Large intestine (tissue), 3 donors: ENCODE results near the gene TMEM151A. TPM values are rescaled to one million over a fixed set of nuclear protein-coding genes. Genes with fewer than 3 reads are reported as not detected.
"Not testable (repeated sequence)": the region's sequence is repeated elsewhere in the genome, so short reads cannot be mapped to it uniquely, and the experiment has no call there.

Experiments used
- DNase-seq, 2 donors: peaks; one replicate each; pipeline versions ENCODE4 v3.0.0 to v3.0.0-alpha.2; 2013
- H3K27ac ChIP-seq: one replicate; pipeline ENCODE4 v1.5.1; 2013; ENCODE audit warnings: low read length
- H3K27me3 ChIP-seq: 2 replicates; pipeline ENCODE4 v1.6.1; 2013; ENCODE audit warnings: low read length; ENCODE audit not compliant: control insufficient read depth, insufficient read depth
- H3K36me3 ChIP-seq: 2 replicates; pipeline ENCODE4 v1.6.1; 2013; ENCODE audit warnings: low read length; ENCODE audit not compliant: control insufficient read depth, insufficient read depth
- H3K4me1 ChIP-seq: one replicate; pipeline ENCODE4 v1.6.1; 2013; ENCODE audit warnings: low read length; ENCODE audit not compliant: control insufficient read depth, insufficient read depth
- H3K4me3 ChIP-seq: one replicate; pipeline ENCODE4 v1.5.1; 2013; ENCODE audit warnings: low read length
- H3K9me3 ChIP-seq: one replicate; pipeline ENCODE4 v1.6.1; 2013; ENCODE audit warnings: mild to moderate bottlenecking, low read depth, low read length, moderate library complexity; ENCODE audit not compliant: control insufficient read depth
- WGBS: methylation state at CpG from one replicate; pipeline ENCODE4 v1.1.5; 2013; ENCODE audit warnings: low lambda C conversion rate; ENCODE audit not compliant: insufficient coverage; 5-methylcytosine and 5-hydroxymethylcytosine counted together
- polyA plus RNA-seq: library from polyadenylated mRNA; unstranded; fragments of 120-200 nt; gene quantifications from one replicate; pipeline ENCODE4 v1.2.1, GENCODE V29; 2013

The TMEM151A gene
- polyA plus RNA-seq, 1 donor, result 3.1 TPM

DNA sequence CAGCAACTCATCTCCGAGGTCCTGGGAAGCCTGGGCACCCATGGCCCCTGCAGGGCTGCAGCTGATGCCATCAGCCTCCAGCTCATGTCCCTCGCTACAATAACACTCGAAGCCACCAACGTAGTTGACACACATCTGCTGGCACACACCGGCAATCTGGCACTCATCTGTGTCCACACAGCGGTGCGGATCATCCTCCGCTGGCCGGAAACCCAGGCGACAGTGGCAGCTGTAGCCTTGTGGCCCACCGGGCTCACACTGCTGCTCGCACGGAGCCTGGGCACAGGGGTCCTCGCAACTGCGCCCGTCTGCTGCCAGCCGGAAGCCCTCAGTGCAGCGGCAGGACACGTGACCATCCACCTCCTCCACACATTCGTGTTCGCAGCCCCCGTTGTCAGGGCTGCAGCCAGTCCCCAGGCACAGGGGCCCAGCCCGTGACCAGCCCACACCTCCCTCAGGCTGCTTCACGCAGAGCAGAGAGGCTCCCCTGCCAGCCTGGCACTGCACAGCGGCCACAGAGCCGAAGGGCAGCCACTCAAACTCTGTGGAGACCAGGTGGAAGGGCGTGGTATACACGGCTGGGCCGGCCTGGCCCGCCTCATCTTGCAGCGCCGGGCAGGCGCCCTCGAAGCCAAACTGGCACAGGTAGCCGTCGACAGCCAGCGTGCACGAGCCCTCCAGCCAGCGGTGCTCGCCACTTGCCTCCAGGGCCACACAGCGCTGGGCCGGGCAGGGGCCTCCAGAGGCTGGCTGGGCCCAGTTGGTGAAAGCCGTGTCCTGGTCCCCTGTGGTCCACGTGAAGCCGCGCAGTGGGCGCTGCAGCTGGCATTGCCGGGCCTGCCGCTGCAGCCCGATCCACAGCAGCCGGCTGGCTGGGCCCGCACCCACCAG lies 24.5 kb downstream of the TMEM151A start:
- no peak for DNase-seq
- WGBS, result no CpG with 5 or more reads among the region's 52 CpGs
- Histone ChIP-seq H3K9me3 (peaks cover 5% of the 10 kb centered on the region), H3K4me3 (peak overlapping the region; percentile 59), H3K36me3 (no peaks in the 10 kb centered on the region), H3K27me3 (no peaks in the 10 kb centered on the region), H3K27ac (peak overlapping the region; percentile 49), H3K4me1 (peaks cover 34% of the 10 kb centered on the region)

DNA sequence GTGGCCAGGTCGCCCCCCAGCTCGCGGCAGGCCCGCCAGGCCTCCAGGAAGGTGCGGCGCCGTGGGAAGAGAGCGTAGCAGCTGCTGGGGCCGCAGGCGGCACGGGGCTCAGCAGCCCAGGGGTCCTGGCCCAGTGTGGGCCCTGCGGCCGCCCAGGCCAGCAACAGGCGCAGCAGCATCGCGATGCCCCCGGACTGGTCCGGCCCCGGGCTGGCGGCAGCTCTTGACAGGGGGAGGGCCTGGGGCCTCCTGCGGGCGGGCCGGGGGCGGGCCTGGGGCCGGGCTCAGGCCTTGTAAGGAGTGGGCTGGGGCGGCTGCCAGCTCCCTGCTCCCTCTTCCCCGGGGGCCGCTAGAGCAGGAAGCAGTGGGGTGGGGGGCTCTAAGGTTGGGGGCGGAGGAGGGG lies 25.2 kb downstream of the TMEM151A start, which contains the start of gene CD248:
Gene CD248 (minus strand): TSS at position 196 of the 403 bp plus-strand sequence. CDS start 17 bp downstream, at position 179.
- Histone ChIP-seq H3K9me3 (peaks cover 5% of the 10 kb centered on the region), H3K36me3 (no peaks in the 10 kb centered on the region), H3K27me3 (no peaks in the 10 kb centered on the region), H3K4me1 (peaks cover 34% of the 10 kb centered on the region), H3K27ac (peak within 1 kb of the TSS; percentile 79), H3K4me3 (peak within 1 kb of the TSS; percentile 59)
- DNase-seq, result peak in 1 of 2 donors; percentile 63
- no CpG with 5 or more reads among the region's 29 CpGs for WGBS

DNA sequence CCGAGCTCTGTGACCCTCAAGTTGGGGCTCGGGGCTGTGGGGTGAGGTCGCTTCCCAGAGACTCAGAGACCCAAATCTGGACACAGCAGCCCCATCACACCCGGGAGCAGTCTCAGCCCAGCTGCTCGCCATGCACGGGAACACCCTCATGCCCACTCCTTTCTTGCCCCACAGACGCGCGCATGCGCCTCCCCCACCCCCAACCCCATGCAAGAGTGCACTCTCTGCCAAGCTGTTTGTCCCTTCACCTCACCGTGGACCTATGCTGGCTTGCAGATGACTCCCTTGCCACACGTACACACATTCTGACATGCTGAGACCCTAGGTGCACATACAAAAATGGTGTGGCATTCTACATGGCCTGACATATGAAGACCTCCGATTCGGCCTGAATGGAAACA lies 25.6 kb downstream of the TMEM151A start:
- 68% methylated on average over 4 of the region's 14 CpGs for WGBS
- H3K27me3 ChIP-seq, result no peaks in the 10 kb centered on the region
- DNase-seq, result peak in 1 of 2 donors; percentile 29
- H3K27ac ChIP-seq, result peak overlapping the region; percentile 79
- H3K4me1 ChIP-seq, result peaks cover 34% of the 10 kb centered on the region
- H3K4me3 ChIP-seq, result peak overlapping the region; percentile 15
- peaks cover 5% of the 10 kb centered on the region for H3K9me3 ChIP-seq
- no peaks in the 10 kb centered on the region for H3K36me3 ChIP-seq

DNA sequence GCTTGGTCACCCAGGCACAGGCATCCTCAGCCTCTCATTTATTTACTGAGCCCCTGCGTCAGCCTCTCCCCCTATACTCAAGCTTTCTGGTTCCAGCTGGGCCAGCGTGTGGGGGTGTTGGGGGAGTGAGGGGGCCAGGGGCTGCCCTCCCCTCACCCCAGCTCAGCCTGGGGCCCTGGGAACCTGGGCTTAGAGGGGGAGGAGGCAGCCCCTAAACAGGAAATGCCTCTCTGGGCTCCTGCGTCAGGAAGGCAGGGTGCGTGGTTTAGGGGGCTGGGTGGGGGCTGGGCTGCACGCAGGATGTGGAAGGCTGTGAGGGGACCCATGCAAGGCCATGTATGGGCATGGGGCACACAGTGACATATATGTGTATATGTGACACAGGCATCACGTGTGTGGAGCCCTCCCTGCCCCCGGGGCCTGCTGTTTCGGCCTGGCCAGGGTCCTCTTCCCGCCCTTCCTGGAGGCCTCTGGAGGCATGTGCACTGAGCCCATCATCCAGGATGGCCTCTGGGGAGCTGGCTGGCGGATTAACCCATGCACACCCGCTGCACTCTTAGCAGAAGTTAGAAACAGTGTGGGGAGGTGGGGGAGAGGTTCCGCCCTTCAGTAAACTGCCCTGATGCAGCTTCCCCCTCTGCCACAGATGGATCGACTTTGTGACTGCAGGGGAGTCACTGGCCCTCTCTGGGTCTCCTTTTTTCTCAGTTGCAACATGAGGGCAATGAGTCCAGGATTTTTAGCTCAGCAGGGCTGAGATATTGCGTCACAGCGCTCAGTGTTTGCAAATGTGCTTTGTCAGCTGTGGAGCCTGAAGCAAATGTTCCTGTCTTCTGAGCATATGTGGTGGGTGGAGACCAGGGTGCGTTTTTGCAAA lies 26.3 kb downstream of the TMEM151A start:
- Histone ChIP-seq H3K9me3 (peaks cover 5% of the 10 kb centered on the region), H3K27ac (peak overlapping the region; percentile 79), H3K4me1 (peaks cover 33% of the 10 kb centered on the region), H3K36me3 (no peaks in the 10 kb centered on the region), H3K4me3 (no peak overlapping the region), H3K27me3 (no peaks in the 10 kb centered on the region)
- WGBS, result no CpG with 5 or more reads among the region's 16 CpGs
- DNase-seq, result peak; percentile 66 to 71

DNA sequence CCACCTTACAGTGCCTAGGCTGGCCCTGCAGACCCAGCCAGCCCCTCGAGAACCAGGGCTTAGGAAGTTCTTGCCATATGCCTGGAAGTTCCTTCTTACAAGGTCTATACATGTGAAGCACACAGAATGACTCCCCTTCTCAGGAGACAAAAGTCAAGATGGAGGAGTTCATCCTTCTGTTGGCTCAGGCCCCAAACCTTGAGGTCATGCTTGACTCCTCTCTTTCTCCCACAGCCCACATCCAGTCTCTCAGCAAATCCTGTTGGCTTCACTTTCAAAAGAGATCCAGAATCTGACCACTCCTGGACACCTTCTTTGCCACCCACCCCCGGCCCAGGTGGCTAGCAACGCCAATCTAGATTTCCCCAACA lies 26.9 kb downstream of the TMEM151A start:
- DNase-seq, result no peak
- peaks cover 5% of the 10 kb centered on the region for H3K9me3 ChIP-seq
- H3K4me3 ChIP-seq, result no peak overlapping the region
- H3K4me1 ChIP-seq, result peaks cover 27% of the 10 kb centered on the region
- no peaks in the 10 kb centered on the region for H3K27me3 ChIP-seq
- H3K27ac ChIP-seq, result peak overlapping the region; percentile 79
- no peaks in the 10 kb centered on the region for H3K36me3 ChIP-seq
- WGBS, result no CpG with 5 or more reads among the region's 3 CpGs

DNA sequence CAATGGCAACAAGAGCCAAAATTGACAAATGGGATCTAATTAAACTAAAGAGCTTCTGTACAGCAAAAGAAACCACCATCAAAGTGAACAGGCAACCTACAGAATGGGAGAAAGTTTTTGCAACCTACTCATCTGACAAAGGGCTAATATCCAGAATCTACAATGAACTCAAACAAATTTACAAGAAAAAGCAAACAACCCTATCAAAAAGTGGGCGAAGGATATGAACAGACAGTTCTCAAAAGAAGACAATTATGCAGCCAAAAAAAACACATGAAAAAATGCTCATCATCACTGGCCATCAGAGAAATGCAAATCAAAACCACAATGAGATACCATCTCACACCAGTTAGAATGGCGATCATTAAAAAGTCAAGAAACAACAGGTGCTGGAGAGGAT lies 28.6 kb downstream of the TMEM151A start:
- not testable (repeated sequence) for H3K27ac ChIP-seq, H3K27me3 ChIP-seq, H3K36me3 ChIP-seq, H3K4me3 ChIP-seq, DNase-seq, H3K9me3 ChIP-seq
- peaks cover 23% of the 10 kb centered on the region for H3K4me1 ChIP-seq
- WGBS, result no CpG with 5 or more reads among the region's 2 CpGs

DNA sequence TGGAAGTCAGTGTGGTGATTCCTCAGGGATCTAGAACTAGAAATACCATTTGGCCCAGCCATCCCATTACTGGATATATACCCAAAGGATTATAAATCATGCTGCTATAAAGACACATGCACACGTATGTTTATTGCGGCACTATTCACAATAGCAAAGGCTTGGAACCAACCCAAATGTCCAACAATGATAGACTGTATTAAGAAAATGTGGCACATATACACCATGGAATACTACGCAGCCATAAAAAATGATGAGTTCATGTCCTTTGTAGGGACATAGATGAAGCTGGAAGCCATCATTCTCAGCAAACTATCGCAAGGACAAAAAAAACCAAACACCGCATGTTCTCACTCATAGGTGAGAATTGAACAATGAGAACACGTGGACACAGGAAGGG lies 29.1 kb downstream of the TMEM151A start:
- peaks cover 23% of the 10 kb centered on the region for H3K4me1 ChIP-seq
- H3K36me3 ChIP-seq, DNase-seq, H3K9me3 ChIP-seq, H3K27me3 ChIP-seq, H3K4me3 ChIP-seq, H3K27ac ChIP-seq: not testable (repeated sequence)
- WGBS, result no CpG with 5 or more reads among the region's 6 CpGs

DNA sequence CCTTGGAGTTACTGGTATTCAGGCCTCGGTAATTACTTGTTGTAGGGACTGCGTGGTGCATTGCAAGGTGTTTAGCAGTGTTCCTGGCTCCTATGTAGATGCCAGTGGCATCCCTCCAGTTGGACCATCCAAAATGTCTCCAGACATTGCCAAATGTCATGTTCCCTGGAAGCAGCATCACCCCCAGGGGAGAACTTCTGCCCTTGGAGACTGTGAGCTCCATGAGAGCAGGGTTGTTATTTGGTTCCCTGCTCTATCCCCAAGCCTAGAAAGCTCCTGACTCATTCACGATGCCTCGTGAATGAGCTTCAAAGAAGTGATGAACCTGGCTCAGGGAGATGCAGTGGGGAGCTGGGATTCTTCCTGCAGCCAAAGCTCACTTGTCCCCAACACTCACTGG lies 29.9 kb downstream of the TMEM151A start:
- no peak overlapping the region for H3K27ac ChIP-seq
- peaks cover 5% of the 10 kb centered on the region for H3K9me3 ChIP-seq
- H3K4me3 ChIP-seq, result no peak overlapping the region
- no CpG with 5 or more reads among the region's 4 CpGs for whole genome bisulfite sequencing
- no peaks in the 10 kb centered on the region for H3K27me3 ChIP-seq
- no peaks in the 10 kb centered on the region for H3K36me3 ChIP-seq
- no peak for DNase-seq
- H3K4me1 ChIP-seq, result peaks cover 26% of the 10 kb centered on the region

DNA sequence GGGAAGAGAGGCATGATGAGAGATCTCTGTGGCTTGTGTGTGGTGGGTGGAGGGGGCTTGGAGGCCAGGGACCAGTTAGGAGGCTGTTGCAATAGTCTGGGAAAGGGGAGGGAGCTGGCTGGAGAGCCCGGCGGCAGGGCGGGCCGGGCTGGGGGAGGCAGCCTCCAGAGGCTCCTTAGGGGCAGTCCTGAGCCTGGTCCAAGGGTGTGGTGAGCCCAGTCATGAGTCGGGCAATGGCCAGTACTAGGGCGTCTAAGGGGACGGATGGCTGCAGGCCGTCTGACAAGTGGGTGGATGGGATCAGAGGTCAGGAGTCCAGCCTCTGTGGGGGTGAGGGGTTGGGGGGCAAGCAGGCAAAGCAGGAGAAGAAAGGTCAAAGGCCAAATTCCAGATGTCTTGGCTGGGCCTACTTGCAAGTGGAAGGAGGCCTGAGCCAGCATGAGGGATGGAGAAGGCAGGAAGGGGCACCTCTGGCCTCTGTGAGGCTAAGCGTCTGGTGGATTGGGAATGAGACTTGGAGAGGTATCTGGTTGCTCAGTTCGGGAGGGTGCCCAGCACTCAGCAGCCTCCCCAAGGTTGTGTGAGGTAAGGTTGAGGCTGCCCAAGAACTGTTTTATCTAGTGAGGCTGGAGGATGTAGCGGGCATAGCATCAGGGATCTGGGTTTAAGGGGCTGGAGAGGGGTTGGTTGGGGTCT lies 31.2 kb downstream of the TMEM151A start:
- peaks cover 26% of the 10 kb centered on the region for H3K4me1 ChIP-seq
- peaks cover 5% of the 10 kb centered on the region for H3K9me3 ChIP-seq
- H3K4me3 ChIP-seq, result no peak overlapping the region
- H3K36me3 ChIP-seq, result no peaks in the 10 kb centered on the region
- no peaks in the 10 kb centered on the region for H3K27me3 ChIP-seq
- DNase-seq, result no peak
- no peak overlapping the region for H3K27ac ChIP-seq
- no CpG with 5 or more reads among the region's 11 CpGs for WGBS

DNA sequence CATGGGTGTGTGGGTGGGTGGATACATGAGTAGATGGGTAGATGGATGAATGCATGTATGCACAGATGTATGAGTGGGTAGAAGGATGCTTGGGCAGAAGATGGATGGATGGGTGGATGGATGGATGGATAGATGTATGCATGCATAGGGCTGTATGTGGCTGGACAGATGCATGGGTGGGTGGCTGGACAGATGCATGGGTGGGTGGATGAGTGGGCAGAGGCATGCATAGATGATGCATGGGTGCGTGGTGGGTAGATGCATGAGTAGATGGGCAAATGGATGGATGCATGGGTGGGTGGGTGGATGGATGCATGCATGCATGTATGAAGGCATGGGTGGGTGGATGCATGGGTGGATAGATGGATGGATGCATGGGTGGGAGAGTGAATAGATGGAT lies 32.0 kb downstream of the TMEM151A start:
- Histone ChIP-seq H3K4me1 (peaks cover 26% of the 10 kb centered on the region), H3K27ac (no peak overlapping the region), H3K4me3 (no peak overlapping the region), H3K27me3 (no peaks in the 10 kb centered on the region), H3K36me3 (no peaks in the 10 kb centered on the region), H3K9me3 (peaks cover 5% of the 10 kb centered on the region)
- DNase-seq, result no peak
- 100% methylated on average over 1 of the region's 1 CpG for WGBS
